Type B pancreatic cell (in vitro differentiated cells): ENCODE data around the gene SNRNP200. TPM values are rescaled to one million over a fixed set of nuclear protein-coding genes. Genes with fewer than 3 reads are reported as not detected.

Experiments
- DNase-seq: peaks from one replicate; pipeline ENCODE4 v3.0.0; 2021; ENCODE audit warnings: mixed read lengths; ENCODE audit not compliant: unreplicated experiment; ENCODE audit errors: extremely low spot score
- H3K27ac Mint-ChIP-seq: 2 replicates; pipeline ENCODE4 v1.8.0; 2021; ENCODE audit warnings: mild to moderate bottlenecking, mixed read lengths
- H3K27me3 Mint-ChIP-seq: 2 replicates; pipeline ENCODE4 v1.8.0; 2021; ENCODE audit warnings: mixed read lengths
- H3K36me3 Mint-ChIP-seq: 2 replicates; pipeline ENCODE4 v1.8.0; 2021; ENCODE audit warnings: mixed read lengths
- H3K4me1 Mint-ChIP-seq: one replicate; pipeline ENCODE4 v1.8.0; 2021; ENCODE audit warnings: mixed read lengths; ENCODE audit not compliant: unreplicated experiment
- H3K4me3 Mint-ChIP-seq: 2 replicates; pipeline ENCODE4 v1.8.0; 2021; ENCODE audit warnings: mild to moderate bottlenecking, mixed read lengths
- H3K9me3 Mint-ChIP-seq: 2 replicates; pipeline ENCODE4 v1.8.0; 2021; ENCODE audit warnings: mixed read lengths
- total RNA-seq: library from RNA; stranded (reverse); gene quantifications from 2 replicates; pipeline ENCODE4 v1.2.1, GENCODE V29; 2021; ENCODE audit warnings: low replicate concordance
- TF ChIP-seq, protein P1 (sequence below): fragments of 200-600 bp; sonication (generic); conservative IDR thresholded peaks from 2 replicates; pipeline ENCODE4 v1.5.0; 2021; ENCODE audit warnings: antibody characterized with exemption, mild to moderate bottlenecking

Gene SNRNP200
- total RNA-seq, 1 donor from 2014 or later: 184 TPM

DNA sequence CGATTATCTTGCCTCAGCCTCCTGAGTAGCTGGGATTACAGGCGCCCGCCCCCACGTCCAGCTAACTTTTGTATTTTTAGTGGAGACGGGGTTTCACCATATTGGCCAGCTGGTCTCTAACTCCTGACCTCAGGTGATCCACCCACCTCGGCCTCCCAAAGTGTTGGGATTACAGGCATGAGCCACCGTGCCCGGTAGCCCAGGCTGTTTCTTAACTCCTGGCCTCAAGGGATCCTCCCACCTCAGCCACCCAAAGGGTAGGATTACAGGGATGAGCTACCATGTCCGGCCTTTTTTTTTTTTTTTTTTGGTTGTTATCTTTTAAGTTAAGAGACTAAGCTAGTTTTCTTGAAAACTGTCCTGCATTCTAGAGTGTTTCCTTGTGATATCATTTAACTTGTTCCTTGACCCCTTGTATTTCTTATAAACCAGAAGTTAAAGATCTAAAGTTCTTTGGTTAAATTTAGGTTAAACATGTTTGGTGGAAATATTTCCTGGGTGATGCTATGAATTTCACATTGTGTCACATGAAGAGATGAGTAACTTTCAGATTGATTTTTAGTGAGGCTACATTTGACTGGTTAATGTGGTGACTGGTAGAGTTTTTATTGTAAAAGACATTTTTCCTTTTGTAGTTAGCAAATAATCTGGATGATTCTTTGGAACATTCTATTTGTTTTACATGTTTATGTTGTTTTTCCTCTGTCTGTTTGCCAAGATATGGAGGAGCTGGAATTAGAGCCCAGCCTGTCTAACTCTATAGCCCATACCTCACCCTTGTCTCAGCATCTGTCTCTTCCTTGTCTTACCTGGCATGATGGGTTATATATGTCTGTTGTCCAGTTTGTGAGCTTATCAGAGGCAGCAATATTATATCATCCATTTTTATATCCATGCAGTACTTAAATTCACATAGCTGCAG lies 35.4 kb upstream of the SNRNP200 start:
- H3K4me1 Mint-ChIP-seq: peaks cover 15% of the 10 kb centered on the region
- H3K27me3 Mint-ChIP-seq: no peaks in the 10 kb centered on the region
- TF ChIP-seq, protein P1, sequence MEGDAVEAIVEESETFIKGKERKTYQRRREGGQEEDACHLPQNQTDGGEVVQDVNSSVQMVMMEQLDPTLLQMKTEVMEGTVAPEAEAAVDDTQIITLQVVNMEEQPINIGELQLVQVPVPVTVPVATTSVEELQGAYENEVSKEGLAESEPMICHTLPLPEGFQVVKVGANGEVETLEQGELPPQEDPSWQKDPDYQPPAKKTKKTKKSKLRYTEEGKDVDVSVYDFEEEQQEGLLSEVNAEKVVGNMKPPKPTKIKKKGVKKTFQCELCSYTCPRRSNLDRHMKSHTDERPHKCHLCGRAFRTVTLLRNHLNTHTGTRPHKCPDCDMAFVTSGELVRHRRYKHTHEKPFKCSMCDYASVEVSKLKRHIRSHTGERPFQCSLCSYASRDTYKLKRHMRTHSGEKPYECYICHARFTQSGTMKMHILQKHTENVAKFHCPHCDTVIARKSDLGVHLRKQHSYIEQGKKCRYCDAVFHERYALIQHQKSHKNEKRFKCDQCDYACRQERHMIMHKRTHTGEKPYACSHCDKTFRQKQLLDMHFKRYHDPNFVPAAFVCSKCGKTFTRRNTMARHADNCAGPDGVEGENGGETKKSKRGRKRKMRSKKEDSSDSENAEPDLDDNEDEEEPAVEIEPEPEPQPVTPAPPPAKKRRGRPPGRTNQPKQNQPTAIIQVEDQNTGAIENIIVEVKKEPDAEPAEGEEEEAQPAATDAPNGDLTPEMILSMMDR: no peak
- no peak overlapping the region for H3K27ac Mint-ChIP-seq
- H3K36me3 Mint-ChIP-seq: peaks cover 20% of the 10 kb centered on the region
- no peak overlapping the region for H3K4me3 Mint-ChIP-seq
- no peak for DNase-seq
- H3K9me3 Mint-ChIP-seq: no peaks in the 10 kb centered on the region

DNA sequence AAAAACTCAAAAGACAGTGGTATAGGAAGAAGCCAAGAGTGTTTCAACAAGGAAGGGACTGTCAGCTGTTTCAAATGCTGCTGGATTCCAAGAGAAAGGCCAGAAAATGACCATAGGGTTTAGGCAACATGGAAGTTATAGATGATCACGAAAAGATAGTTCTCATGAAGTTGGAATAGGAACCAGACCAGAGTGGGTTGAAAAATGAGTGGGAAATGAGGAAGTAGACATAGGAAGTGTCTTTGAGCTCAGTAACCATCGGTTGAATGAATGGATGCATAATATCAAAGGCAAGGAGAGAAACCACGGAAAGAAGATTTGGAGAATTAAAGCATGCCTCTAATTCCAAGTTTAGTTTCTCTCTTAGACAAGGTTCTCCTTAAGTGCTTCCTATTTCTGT lies 31.5 kb upstream of the SNRNP200 start:
- Mint-ChIP-seq H3K4me3 (peak overlapping the region; percentile 91), H3K27ac (peak overlapping the region; percentile 82)
- TF ChIP-seq, protein P1: no peak

DNA sequence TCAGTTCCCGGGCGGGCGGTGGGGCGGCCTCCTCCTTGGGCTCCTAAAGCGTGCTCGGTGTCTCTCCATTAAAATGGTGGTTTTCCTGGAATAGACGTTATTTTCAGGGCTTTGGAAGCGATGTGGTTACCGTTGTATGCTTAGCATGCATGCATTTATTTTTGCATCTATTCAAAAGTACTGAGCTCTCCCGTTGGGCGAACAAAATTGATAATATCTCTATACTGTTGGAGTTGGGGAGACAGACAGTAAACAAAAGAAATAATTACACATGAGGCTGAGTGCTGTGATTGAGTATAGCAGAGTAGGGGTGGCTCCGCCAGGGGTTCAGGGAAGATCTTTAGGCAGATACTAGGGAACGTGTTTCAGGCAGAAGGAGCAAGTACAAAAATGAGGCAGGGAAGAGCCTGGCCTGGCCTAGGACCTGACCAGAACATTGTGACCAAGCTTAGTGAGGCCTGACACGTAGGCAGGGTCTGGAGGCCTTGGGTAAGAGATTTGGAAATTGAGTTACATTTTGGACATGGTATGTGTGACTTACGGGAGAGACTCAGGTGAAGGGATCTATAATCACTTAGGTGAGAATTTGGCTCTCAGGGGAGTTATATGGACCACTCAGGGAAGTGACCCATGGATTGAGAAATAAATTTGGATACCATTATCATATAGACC lies 30.9 kb upstream of the SNRNP200 start:
- TF ChIP-seq, protein P1: no peak
- Mint-ChIP-seq H3K27me3 (no peaks in the 10 kb centered on the region), H3K9me3 (no peaks in the 10 kb centered on the region), H3K4me3 (peak overlapping the region; percentile 91), H3K4me1 (peaks cover 32% of the 10 kb centered on the region), H3K36me3 (peaks cover 16% of the 10 kb centered on the region), H3K27ac (peak overlapping the region; percentile 82)
- DNase-seq: no peak

More for the DNA sequence above, 31.5 kb upstream of the SNRNP200 start:
- peaks cover 16% of the 10 kb centered on the region for H3K36me3 Mint-ChIP-seq
- DNase-seq: no peak
- H3K9me3 Mint-ChIP-seq: no peaks in the 10 kb centered on the region
- H3K4me1 Mint-ChIP-seq: peaks cover 32% of the 10 kb centered on the region
- no peaks in the 10 kb centered on the region for H3K27me3 Mint-ChIP-seq

DNA sequence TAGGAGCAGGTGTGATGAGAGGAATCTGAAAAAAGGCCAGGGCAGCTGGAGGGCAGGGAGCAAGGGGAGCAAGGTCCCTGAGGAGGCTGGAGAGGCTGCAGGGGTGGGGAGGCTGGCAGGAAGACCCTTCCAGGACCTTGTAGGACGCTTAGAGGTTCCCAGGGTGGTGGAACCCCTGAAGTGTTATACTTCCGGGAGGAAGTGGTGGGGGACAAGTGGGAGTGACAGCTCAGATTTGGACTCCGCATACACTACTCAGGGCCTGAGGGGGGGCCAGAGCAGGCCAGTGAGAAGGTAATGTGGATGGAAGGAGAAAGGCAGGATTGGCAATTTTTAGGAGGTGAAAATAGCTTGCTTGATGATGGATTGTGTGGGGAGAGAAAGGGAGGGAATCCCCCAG lies 28.4 kb upstream of the SNRNP200 start:
- Mint-ChIP-seq H3K27ac (peak overlapping the region; percentile 76), H3K27me3 (no peaks in the 10 kb centered on the region), H3K4me1 (peaks cover 32% of the 10 kb centered on the region), H3K9me3 (no peaks in the 10 kb centered on the region), H3K4me3 (peak overlapping the region; percentile 81), H3K36me3 (peaks cover 12% of the 10 kb centered on the region)
- no peak for DNase-seq
- TF ChIP-seq, protein P1: no peak

DNA sequence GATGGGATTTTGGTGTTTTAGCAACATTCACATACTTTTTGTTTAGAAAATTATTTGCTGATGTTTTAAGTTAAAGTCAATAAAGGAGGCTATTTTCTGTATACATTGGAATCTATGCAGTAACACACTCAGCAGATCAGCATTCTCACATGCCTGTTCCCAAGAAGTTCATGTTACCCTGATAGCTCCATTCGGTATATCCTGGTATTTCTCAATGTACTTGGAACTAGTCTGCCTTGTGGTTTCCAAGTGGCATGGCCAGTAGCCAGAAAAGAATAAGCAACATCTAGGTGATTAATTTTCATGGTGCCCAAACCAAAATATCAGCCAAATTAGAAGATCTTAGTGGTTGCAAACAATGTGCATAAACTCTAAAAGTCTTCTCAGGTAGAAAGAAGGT lies 25.1 kb upstream of the SNRNP200 start:
- H3K27ac Mint-ChIP-seq: no peak overlapping the region
- H3K4me1 Mint-ChIP-seq: peaks cover 26% of the 10 kb centered on the region
- TF ChIP-seq, protein P1: no peak

More for the DNA sequence above, 25.1 kb upstream of the SNRNP200 start:
- H3K4me3 Mint-ChIP-seq: no peak overlapping the region
- no peak for DNase-seq
- H3K9me3 Mint-ChIP-seq: no peaks in the 10 kb centered on the region
- peaks cover 5% of the 10 kb centered on the region for H3K27me3 Mint-ChIP-seq
- peaks cover 10% of the 10 kb centered on the region for H3K36me3 Mint-ChIP-seq
